GM19452 (cell line): ENCODE measurements around the gene BMP2K.
A peak's percentile ranks its signal among the peaks of the same experiment; 100 is the strongest.
"Not testable (repeated sequence)": the region's sequence is repeated elsewhere in the genome, so short reads cannot be mapped to it uniquely, and the experiment has no call there.

Experiments used
- ATAC-seq: cut with Tn5 transposase; IDR thresholded peaks from one replicate; pipeline ENCODE4 v1.9.1; 2021; ENCODE audit not compliant: unreplicated experiment

Gene BMP2K

GRCh38 chr4:78846258-78846657, 70.1 kb downstream of the BMP2K start:
- ATAC-seq, result no peak

GRCh38 chr4:78862314-78862737, 86.2 kb downstream of the BMP2K start:
- ATAC-seq, result no peak

GRCh38 chr4:78863254-78863869, 87.2 kb downstream of the BMP2K start:
- ATAC-seq, result peak; percentile 71

DNA sequence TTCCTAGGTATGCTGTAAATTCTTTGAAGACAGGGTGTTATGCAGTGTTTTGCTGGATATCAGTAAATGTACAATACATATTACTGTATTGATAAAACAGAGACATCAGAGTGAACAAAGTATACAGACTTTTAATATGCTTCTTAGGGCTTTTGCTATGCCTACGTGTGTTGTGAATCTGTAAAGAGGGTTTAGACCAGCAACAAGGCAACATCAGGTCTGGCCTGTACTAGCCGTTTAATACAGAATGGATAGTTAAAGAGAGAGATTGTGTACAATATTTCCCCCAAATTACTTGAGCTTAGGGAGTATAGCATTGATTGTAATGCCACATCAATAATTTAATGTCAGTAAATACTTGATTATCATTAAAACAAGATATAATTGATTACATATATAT, 87.8 kb downstream of the BMP2K start:
- no peak for ATAC-seq

DNA sequence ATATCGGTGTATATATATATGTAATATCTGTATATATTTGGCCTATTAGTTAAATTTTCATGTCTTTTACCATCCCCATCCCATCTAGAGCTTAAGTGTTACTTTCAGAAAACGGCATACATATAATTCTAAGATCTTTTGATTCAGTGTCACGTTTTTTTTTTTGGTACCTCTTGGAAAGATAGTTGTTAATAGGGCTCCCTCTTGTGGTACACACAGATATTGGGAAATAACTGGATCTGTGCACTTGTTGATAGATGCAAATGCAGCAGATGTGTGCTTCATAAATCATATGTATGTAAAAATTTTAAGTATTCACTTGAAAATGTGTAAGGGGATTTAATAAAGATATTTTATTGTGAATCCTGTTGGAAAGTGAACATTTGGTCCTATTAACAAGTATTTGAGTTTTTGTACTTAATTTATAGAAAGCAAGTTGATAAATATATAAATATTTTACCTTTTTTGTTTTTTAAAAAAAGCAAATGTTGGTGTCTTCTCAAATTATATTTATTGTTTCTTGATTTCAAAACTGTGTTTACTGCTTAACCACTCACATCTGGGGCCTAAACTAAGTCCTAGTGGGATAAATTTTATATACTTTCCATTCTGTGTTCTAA, 88.4 kb downstream of the BMP2K start:
- ATAC-seq, result no peak

DNA sequence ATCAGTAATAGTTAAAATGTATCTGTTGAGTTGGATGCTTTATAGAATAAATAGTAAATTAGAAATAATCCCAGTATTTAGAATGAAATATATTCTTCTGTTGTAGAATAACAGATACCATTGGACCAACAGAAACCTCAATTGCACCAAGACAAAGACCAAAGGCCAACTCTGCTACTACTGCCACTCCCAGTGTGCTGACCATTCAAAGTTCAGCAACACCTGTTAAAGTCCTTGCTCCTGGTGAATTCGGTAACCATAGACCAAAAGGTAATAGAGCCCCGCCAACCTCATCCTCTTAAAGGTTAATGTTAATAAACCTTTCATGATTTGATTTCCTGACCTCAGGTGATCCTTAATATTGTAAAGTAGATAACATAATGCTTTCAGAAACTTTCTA, 89.3 kb downstream of the BMP2K start:
- ATAC-seq, result no peak

GRCh38 chr4:78868712-78869111, 92.6 kb downstream of the BMP2K start:
- not testable (repeated sequence) for ATAC-seq

DNA sequence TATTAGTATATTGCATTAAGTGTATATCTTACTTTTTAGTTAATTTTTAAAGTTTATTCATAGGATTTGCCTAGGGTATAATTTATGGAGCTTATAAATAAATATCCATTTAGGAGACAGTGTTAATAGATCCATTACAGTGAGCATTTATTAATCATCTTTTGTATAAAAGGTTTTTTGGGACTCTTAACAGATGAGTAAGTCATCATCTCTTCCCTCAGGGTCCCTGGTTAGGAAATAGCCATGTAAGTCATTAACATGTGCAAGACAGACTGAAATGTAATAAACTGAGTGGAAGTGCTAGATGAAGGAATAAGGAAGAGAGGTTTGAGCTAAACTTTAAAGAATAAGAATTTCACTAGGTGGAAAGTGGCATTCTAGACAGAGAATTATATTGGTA, 93.9 kb downstream of the BMP2K start:
- no peak for ATAC-seq

DNA sequence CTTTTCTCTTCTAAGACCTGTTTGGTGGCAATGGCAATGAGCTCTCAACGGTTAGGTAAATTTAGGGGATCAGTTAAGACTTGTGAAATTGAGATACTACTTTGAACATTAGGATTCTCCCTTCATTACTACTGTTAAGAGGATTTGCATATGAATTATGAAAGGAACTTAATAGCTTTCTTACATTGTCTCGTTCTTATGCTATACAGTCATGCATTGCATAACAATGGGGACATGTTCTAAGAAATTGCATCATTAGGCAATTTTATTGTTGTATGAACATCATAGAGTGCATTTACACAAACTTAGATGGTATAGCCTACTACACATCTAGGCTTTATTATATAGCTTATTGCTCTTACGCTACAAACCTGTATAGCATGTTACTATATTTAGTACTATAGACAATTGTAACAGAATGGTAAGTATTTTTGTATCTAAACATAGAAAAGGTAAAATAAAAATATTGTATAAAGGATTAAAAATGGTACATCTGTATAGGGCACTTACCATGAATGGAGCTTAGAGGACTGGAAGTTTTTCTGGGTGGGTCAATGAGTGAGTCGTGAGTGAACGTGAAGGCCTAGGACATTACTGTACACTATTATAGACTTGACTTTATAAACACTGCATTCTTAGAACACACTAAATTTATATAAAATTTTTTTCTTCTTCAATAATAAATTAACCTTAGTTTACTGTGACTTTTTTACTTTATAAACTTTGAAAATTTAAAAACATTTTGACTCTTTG, 100.6 kb downstream of the BMP2K start:
- no peak for ATAC-seq

- no peak for ATAC-seq
These were observed 101.9 kb downstream of the BMP2K start for GRCh38 chr4:78878031-78878430.

- no peak for ATAC-seq
These were observed 104.8 kb downstream of the BMP2K start for GRCh38 chr4:78880874-78881492.

GRCh38 chr4:78885598-78885997, 109.4 kb downstream of the BMP2K start:
- no peak for ATAC-seq

DNA sequence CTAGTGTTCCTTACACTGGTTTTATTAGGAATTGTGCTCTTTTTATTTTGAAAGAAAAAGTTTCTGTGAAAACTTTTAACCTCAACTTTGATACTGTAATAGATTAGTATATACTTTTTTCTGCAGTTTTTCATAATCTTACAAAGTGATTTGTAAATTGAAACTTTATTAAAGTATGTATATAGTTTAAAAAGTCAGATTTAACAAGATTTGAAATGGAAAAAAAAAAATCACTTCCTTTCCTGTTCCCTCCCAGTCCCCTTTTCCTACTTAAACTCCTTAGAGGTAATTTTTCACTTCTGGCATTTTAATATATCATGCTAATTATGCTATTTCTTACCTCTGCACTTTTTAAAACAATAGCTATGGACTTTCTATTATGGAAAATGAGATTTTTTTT, 113.8 kb downstream of the BMP2K start:
- no peak for ATAC-seq

DNA sequence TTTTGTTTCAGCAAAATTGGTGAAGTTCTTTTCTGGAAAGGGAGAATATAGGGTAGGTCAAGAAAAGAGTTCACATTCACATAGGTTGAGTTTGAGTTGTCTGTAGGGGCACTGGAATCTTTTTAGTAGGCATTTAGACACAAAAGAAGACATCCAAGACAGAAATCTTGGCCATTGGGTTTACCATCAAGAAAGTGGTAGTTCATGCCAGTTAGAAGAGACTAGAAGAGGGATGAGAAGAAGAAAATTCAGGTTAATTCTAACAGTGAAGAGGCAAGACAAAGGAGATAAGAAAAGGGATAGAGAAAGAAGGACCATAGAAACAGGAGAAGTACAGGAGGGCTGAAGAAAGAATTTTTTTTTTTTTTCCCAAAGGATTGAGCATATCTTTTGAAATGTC, 123.2 kb downstream of the BMP2K start:
- ATAC-seq, result no peak

GRCh38 chr4:78901882-78902281, 125.7 kb downstream of the BMP2K start:
- ATAC-seq, result no peak

DNA sequence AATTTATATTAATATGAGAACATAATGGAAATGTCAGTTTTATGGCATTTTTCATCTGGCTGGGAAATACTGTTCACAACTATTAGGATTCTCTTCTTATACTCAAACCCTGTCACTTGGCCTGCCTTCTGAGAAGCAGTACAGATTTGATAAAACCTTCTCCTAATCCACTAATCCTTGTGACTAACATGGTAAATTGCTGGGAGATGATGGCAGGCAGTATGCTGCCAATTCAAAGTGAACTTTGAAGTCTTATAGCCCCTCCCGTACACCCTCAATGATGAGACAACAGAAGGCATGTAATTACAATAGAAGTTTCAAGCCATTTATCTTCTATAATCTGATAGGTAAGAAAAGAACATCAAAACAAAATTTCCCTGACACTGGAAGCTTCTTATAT, 126.1 kb downstream of the BMP2K start:
- ATAC-seq, result no peak

- no peak for ATAC-seq
These were observed 128.0 kb downstream of the BMP2K start for GRCh38 chr4:78904143-78904542.

GRCh38 chr4:78907638-78908037, 131.5 kb downstream of the BMP2K start:
- ATAC-seq, result no peak

DNA sequence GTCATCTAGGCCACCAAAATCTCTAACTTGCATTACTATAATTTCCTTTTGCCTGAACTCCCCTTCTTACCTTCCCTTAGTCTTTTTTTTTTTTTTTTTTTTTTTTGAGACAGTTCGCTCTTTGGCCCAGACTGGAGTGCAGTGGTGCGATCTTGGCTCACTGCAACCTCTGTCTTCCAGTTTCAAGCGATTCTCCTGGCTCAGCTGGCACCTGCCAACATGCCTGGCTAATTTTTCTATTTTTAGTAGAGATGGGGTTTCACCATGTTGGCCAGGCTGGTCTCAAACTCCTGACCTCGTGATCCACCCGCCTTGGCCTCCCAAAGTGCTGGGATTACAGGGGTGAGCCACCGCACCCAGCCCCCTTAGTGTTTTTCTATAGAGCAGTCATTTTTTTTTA, 132.8 kb downstream of the BMP2K start:
- not testable (repeated sequence) for ATAC-seq

DNA sequence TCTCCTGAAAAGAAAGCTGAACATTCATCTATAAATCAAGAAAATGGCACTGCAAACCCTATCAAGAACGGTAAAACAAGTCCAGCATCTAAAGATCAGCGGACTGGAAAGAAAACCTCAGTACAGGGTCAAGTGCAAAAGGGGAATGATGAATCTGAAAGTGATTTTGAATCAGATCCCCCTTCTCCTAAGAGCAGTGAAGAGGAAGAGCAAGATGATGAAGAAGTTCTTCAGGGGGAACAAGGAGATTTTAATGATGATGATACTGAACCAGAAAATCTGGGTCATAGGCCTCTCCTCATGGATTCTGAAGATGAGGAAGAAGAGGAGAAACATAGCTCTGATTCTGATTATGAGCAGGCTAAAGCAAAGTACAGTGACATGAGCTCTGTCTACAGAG, 134.5 kb downstream of the BMP2K start:
- no peak for ATAC-seq

- no peak for ATAC-seq
These were observed 146.1 kb downstream of the BMP2K start for GRCh38 chr4:78922207-78922606.
